ENCODE results near the gene STK40.

DNA sequence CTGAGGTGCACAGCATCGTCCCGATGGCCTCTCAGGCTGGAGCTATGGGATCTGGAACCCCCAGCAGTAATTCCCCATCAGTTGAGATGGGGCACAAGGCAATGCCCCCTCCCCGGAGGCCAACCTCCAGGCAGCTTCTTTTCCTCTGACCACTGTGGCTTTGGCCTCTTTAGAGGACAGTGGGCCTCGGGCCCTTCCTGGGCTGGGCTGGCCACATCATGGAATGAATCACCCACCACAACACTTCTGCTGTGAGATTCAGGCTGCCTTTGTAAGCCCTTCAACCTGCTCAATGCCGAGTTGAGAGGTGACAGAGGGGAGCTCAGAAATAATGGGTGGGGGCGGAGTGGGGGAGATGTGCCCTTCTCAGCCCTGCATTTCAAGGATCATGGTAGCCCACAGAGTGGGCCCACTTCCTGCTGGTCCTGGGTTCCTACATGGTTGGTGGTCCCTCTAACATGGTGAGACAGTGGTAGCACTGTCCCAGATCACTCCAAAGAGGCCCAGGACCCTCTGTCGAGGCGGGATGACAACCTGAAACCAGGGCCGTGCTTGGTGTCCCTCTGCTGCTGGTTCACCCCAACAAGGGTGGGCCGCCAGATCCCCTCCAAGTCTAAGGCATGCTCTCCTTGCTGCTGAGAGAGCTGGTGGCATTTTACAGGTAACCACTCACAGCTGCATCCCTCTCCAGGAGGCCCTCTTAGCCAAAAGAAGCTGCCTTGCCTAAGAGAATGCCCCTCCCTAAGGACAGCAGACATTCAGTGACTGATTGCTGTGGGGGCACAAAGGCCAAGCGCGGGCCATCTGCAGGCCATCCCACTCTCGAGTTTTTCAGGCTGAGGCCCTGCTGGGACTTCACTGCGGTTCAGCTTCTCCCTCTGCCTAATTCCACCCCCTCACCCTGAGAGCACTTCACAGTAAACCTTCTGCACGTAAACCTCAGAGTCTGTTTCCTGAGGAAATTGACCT, 32.5 kb downstream of the STK40 start:
- TF ChIP-seq, protein P1, sequence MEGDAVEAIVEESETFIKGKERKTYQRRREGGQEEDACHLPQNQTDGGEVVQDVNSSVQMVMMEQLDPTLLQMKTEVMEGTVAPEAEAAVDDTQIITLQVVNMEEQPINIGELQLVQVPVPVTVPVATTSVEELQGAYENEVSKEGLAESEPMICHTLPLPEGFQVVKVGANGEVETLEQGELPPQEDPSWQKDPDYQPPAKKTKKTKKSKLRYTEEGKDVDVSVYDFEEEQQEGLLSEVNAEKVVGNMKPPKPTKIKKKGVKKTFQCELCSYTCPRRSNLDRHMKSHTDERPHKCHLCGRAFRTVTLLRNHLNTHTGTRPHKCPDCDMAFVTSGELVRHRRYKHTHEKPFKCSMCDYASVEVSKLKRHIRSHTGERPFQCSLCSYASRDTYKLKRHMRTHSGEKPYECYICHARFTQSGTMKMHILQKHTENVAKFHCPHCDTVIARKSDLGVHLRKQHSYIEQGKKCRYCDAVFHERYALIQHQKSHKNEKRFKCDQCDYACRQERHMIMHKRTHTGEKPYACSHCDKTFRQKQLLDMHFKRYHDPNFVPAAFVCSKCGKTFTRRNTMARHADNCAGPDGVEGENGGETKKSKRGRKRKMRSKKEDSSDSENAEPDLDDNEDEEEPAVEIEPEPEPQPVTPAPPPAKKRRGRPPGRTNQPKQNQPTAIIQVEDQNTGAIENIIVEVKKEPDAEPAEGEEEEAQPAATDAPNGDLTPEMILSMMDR (IDR thresholded peaks at IDR 0.05; ENCODE audit: low read depth, low read length), result no peak
- TF ChIP-seq EZH2phosphoT487 (IDR thresholded peaks at IDR 0.05; ENCODE audit: low read depth), result no peak
